Keratinocyte (primary cell): Measurements from ENCODE around the gene AFF2.

Experiments
- EZH2 ChIP-seq: IDR thresholded peaks from one replicate; pipeline ENCODE4 v1.6.1; 2012; ENCODE audit warnings: inconsistent platforms, mild to moderate bottlenecking, low read length, moderate library complexity
- TF ChIP-seq, protein P1 (sequence below), 3 experiments: IDR thresholded peaks in 1 of 3; conservative IDR thresholded peaks in 1 of 3; optimal IDR thresholded peaks in 1 of 3; 2 replicates in 2 of 3; 3 replicates in 1 of 3; pipeline versions ENCODE3 to v1.5.1; 2011; ENCODE audit warnings: low read length in 3 of 3, mild to moderate bottlenecking in 3 of 3, moderate library complexity in 2 of 3, control low read depth in 1 of 3, inconsistent platforms in 1 of 3; ENCODE audit not compliant: insufficient read depth in 2 of 3; ENCODE audit errors: extremely low read depth in 1 of 3

DNA sequence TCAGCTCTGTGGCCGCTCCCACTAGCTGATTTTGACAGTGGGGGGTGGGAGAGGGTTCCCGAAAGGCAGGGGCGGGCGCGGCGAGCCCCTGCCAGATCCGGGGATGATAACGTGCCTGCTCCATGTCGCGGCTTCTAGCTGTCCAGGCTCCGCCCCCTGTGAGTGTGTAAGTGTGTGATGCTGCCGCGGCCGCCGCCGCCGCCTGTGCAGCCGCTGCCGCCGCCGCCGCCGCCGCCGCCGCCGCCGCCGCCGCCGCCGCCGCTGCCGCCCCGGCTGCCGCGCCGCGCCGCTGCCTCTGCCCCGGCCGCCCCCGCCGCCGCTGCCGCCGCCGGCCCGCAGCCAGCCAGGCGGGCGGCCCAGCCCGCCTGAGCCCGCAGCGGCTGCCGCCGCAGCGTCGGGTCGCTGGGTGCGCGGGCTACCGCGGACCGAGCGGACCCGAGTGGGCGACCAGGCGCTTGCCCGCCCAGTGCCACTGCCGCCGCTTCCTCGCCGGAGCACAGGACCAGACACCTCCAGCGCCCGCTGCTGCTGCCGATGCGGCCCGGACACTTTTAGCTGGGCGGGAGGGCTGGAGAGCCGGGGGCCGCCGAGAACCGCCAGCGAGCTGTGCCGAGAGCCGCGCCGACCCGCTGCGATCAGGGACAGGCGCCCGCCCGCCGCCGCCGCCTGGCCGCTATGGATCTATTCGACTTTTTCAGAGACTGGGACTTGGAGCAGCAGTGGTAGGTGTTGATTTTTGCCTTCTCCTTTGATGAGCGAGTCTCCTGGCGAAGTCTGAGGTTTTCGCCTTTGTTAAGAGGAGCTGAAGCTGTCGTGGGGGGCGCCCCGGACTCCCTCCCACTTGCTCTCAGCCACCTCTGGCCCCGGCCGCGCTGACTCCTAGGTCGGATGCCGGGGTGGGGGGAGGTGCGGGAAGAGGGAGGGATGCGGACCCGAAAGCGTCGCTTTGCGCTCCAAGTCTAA, at the start of gene AFF2:
- TF ChIP-seq EZH2, result no peak
- TF ChIP-seq, protein P1, sequence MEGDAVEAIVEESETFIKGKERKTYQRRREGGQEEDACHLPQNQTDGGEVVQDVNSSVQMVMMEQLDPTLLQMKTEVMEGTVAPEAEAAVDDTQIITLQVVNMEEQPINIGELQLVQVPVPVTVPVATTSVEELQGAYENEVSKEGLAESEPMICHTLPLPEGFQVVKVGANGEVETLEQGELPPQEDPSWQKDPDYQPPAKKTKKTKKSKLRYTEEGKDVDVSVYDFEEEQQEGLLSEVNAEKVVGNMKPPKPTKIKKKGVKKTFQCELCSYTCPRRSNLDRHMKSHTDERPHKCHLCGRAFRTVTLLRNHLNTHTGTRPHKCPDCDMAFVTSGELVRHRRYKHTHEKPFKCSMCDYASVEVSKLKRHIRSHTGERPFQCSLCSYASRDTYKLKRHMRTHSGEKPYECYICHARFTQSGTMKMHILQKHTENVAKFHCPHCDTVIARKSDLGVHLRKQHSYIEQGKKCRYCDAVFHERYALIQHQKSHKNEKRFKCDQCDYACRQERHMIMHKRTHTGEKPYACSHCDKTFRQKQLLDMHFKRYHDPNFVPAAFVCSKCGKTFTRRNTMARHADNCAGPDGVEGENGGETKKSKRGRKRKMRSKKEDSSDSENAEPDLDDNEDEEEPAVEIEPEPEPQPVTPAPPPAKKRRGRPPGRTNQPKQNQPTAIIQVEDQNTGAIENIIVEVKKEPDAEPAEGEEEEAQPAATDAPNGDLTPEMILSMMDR (optimal IDR thresholded peaks at IDR 0.05 in 1 of 3, IDR thresholded peaks at IDR 0.05 in 1 of 3, conservative IDR thresholded peaks at IDR 0.05 in 1 of 3; ENCODE audit: extremely low read depth in 1 of 3, insufficient read depth in 2 of 3, low read length in 3 of 3), result no peak
